ENCODE measurements around the gene SUB1. TPM values are rescaled to one million over a fixed set of nuclear protein-coding genes. Genes with fewer than 3 reads are reported as not detected.

Gene SUB1
- total and polyA plus RNA-seq, 8 donors, result 42.0 to 198 (median 119) TPM

DNA sequence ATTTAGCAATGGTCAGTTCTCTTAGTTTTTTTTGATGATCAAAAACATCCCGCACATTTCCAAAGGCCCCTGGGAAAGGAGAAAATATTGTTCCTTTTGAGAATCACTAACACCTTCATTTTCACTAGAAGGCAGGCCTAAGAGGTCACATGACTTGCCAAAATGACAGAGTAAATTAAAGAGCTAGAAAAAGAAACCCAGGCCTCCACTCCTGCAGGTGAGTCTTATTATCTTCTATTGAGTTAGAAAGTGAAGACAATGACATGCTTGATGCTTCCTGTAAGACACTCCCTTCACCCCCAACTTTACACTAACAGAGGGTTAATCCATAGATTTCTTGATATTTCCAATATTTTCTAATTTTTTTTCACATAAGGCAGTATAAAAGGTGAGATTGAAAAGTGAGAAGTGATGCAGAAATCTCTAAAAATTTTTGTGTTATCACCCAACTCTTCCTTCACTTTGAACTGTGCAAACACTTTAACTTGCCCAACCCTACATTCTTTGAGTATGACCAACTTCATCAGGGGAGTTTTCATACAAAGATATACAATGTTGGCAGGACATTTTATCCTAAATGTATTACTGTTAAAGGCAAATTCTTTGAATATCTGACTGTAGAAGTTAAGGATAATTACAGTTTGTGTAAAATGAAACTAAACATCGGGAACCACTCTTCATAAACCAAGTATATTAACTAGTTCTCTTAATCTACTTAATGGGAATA is 57.1 kb downstream of the SUB1 start:
- H3K36me3 ChIP-seq, result no peaks in the 10 kb centered on the region
- TF ChIP-seq EP300 (IDR thresholded peaks at IDR 0.05), result no peak
- TF ChIP-seq, protein P1, sequence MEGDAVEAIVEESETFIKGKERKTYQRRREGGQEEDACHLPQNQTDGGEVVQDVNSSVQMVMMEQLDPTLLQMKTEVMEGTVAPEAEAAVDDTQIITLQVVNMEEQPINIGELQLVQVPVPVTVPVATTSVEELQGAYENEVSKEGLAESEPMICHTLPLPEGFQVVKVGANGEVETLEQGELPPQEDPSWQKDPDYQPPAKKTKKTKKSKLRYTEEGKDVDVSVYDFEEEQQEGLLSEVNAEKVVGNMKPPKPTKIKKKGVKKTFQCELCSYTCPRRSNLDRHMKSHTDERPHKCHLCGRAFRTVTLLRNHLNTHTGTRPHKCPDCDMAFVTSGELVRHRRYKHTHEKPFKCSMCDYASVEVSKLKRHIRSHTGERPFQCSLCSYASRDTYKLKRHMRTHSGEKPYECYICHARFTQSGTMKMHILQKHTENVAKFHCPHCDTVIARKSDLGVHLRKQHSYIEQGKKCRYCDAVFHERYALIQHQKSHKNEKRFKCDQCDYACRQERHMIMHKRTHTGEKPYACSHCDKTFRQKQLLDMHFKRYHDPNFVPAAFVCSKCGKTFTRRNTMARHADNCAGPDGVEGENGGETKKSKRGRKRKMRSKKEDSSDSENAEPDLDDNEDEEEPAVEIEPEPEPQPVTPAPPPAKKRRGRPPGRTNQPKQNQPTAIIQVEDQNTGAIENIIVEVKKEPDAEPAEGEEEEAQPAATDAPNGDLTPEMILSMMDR (IDR thresholded peaks at IDR 0.05), result no peak
- no peak for TF ChIP-seq POLR2A (IDR thresholded peaks at IDR 0.05)
- TF ChIP-seq POLR2AphosphoS5 (IDR thresholded peaks at IDR 0.05), result no peak
- no peaks in the 10 kb centered on the region for H3K27me3 ChIP-seq
- DNase-seq, result peak in 1 of 2 donors; percentile 32
- WGBS, 5 donors, result 64 to 71% (median 68%) methylated on average over 2 of the region's 2 CpGs
- no peaks in the 10 kb centered on the region for H3K9me3 ChIP-seq
- no peak overlapping the region for H3K4me3 ChIP-seq
- H3K27ac ChIP-seq, result no peak overlapping the region
- no peaks in the 10 kb centered on the region for H3K4me1 ChIP-seq
- intact Hi-C loops (cut with DNase I; ENCODE audit: low total_unique reads), result no loop called here

DNA sequence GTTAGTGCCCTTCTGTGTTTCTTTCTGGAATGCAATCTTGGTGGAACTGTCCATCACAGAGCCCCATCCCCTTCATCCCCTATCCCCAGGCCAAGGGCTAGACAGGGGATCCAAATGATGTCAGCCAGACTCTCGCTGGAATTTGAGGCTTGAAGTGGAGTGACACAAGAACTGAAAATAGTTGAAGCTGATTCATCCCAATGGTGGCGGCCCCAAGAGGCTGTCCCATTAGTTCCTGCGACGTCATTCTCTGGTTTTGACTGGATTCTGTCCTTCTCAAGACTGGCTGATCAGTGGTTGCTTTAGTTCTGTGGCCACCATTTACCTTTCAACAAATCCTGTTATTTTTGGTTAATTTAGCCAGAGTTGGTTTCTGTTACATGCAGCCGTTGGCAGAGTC is 59.9 kb downstream of the SUB1 start:
- no peaks in the 10 kb centered on the region for H3K36me3 ChIP-seq
- H3K27me3 ChIP-seq, result no peaks in the 10 kb centered on the region
- no peak overlapping the region for H3K27ac ChIP-seq
- no peak for DNase-seq
- no peaks in the 10 kb centered on the region for H3K4me1 ChIP-seq
- H3K4me3 ChIP-seq, result no peak overlapping the region
- TF ChIP-seq POLR2A (IDR thresholded peaks at IDR 0.05) (no peak), EP300 (IDR thresholded peaks at IDR 0.05) (no peak), POLR2AphosphoS5 (IDR thresholded peaks at IDR 0.05) (no peak)
- TF ChIP-seq, protein P1 (IDR thresholded peaks at IDR 0.05), result no peak
- WGBS, 5 donors, result 82 to 91% (median 90%) methylated on average over 5 of the region's 5 CpGs
- intact Hi-C loops (cut with DNase I; ENCODE audit: low total_unique reads), result no loop called here
- no peaks in the 10 kb centered on the region for H3K9me3 ChIP-seq

DNA sequence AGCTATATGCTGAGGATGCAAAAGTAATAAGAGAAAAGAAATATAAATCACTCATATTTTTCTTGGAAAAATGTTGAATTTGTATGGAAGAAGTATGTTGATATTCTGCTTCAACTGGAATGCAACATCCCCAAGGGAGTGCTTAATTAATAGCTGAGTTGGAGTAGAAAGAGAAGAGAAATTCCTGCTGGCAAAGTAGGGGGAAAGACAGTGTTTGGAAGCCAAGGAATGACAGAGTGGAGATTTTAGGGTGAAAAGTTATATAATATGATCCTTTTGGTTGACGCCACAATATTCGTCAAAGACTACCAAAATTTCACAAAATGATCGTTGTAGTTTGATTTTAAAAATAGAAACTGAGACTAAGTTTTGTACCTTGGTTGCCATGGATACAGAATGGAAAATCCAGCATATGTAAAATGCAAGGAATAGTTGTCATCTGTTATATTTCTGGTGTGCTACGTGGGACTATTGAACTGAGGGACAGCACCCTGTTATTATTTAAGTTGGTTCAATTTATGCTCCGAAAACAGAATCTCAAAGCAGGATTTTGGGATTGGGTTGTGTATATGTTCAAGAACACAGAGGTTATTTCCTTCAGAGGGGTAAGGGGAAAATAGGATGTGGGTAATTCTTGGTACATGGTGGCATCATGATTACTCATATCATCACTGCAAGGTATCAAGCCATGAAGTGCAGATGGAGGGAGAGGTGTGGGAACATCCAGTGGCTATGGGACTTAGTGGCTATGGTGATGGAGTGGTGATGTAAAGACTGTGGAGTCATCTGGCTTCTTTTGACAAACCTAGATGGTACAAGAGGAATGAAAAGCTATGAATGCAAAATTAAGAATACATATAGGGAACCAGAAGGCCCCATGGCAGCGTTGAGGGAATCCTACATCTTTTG is 61.0 kb downstream of the SUB1 start:
- no peak for TF ChIP-seq EP300 (IDR thresholded peaks at IDR 0.05)
- TF ChIP-seq, protein P1 (IDR thresholded peaks at IDR 0.05), result no peak
- TF ChIP-seq POLR2AphosphoS5 (IDR thresholded peaks at IDR 0.05), result no peak
- no peak for TF ChIP-seq POLR2A (IDR thresholded peaks at IDR 0.05)
- Histone ChIP-seq H3K9me3 (no peaks in the 10 kb centered on the region), H3K4me3 (no peak overlapping the region), H3K36me3 (no peaks in the 10 kb centered on the region), H3K4me1 (no peaks in the 10 kb centered on the region), H3K27me3 (no peaks in the 10 kb centered on the region), H3K27ac (no peak overlapping the region)
- WGBS, 5 donors, result 82 to 89% (median 84%) methylated on average over 6 of the region's 6 CpGs
- intact Hi-C loops (cut with DNase I; ENCODE audit: low total_unique reads), result no loop called here
- peak in 1 of 2 donors; percentile 69 for DNase-seq

DNA sequence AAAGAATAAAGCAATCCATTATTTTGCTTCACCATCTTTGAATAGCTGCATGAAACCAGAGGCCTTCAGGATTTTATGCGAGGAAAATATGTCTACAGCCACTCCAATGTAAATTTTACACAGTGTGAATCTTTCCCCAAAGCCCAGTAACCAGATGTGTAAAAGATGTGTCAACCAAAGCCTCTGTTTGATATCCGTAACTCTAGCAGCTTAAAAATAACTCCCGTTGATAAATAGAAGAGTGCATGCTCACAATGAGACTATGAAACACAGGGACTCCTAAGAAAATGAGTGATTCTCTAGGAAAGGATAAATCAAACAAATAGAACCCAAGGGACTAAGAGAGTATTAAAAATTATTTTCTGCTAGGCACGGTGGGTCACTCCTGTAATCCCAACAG is 65.7 kb downstream of the SUB1 start:
- intact Hi-C loops (cut with DNase I; ENCODE audit: low total_unique reads), result no loop called here
- Histone ChIP-seq H3K9me3 (peaks cover 0 to 5% (median 4%) of the 10 kb centered on the region in 4 donors), H3K36me3 (no peaks in the 10 kb centered on the region), H3K27ac (no peak overlapping the region), H3K27me3 (no peaks in the 10 kb centered on the region), H3K4me3 (no peak overlapping the region), H3K4me1 (no peaks in the 10 kb centered on the region)
- DNase-seq, result no peak
- TF ChIP-seq EP300 (IDR thresholded peaks at IDR 0.05) (no peak), POLR2A (IDR thresholded peaks at IDR 0.05) (no peak), POLR2AphosphoS5 (IDR thresholded peaks at IDR 0.05) (no peak)
- TF ChIP-seq, protein P1 (IDR thresholded peaks at IDR 0.05), result no peak
- 73 to 86% (median 80%) methylated on average over 4 of the region's 4 CpGs for WGBS, 5 donors
